Measurements from ENCODE around the gene BCAS1.

Gene BCAS1

GRCh38 chr20:54038961-54039360, 31.4 kb downstream of the BCAS1 start:
- no peak overlapping the region for H3K4me3 ChIP-seq (ENCODE audit: low read depth, low read length)
- no peak for TF ChIP-seq CTCF (IDR thresholded peaks at IDR 0.05; ENCODE audit: control insufficient read depth, extremely low read depth, insufficient read depth)

GRCh38 chr20:54037525-54037924, 32.9 kb downstream of the BCAS1 start:
- no peak for DNase-seq (ENCODE audit: low read depth)
- no peak overlapping the region for H3K4me3 ChIP-seq (ENCODE audit: low read depth, low read length)
- TF ChIP-seq CTCF (IDR thresholded peaks at IDR 0.05; ENCODE audit: control insufficient read depth, extremely low read depth, insufficient read depth), result no peak

More at GRCh38 chr20:54038961-54039360, 31.4 kb downstream of the BCAS1 start:
- DNase-seq (ENCODE audit: low read depth), result no peak

DNA sequence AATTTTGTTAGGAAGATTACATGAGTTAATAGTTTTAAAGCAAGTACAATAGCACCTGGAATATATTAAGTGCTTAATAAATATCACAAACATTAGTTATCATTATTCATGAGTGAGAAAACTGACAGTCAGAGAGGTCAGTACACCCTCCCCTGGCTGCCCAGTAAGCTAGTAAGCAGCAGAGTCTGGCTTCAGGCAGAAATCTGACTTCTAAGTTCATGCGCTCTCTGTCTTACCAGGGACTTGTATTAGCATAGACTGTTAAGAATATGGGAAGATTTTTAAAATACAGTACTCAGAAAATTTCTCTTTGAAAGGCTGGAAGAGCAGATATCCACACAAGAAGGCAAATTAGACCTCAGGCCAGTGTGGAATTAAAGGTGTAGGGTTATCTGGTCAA, 40.8 kb downstream of the BCAS1 start:
- H3K4me3 ChIP-seq (ENCODE audit: low read depth, low read length), result no peak overlapping the region
- TF ChIP-seq CTCF (IDR thresholded peaks at IDR 0.05; ENCODE audit: control insufficient read depth, extremely low read depth, insufficient read depth), result no peak
- DNase-seq (ENCODE audit: low read depth), result no peak

DNA sequence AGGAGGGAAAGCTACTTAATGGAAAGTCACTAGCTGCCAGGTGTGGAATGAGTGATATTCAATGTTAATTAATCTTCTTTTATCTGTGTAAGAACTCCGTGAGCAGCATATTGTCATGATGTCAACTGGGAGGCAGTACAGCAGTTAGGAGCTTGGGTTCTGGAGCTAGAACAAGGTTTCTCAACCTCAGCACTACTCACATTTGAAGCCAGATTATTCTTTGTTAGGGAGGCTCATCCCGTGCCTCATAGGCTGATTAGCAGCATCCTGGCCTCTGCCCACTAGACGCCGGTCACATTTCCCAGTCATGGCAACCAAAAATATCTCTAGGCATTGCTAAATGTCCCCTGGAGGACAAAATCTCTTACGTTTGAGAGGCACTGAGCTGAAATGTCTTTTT, 41.2 kb downstream of the BCAS1 start:
- no peak for DNase-seq (ENCODE audit: low read depth)
- TF ChIP-seq CTCF (IDR thresholded peaks at IDR 0.05; ENCODE audit: control insufficient read depth, extremely low read depth, insufficient read depth), result no peak
- H3K4me3 ChIP-seq (ENCODE audit: low read depth, low read length), result no peak overlapping the region

DNA sequence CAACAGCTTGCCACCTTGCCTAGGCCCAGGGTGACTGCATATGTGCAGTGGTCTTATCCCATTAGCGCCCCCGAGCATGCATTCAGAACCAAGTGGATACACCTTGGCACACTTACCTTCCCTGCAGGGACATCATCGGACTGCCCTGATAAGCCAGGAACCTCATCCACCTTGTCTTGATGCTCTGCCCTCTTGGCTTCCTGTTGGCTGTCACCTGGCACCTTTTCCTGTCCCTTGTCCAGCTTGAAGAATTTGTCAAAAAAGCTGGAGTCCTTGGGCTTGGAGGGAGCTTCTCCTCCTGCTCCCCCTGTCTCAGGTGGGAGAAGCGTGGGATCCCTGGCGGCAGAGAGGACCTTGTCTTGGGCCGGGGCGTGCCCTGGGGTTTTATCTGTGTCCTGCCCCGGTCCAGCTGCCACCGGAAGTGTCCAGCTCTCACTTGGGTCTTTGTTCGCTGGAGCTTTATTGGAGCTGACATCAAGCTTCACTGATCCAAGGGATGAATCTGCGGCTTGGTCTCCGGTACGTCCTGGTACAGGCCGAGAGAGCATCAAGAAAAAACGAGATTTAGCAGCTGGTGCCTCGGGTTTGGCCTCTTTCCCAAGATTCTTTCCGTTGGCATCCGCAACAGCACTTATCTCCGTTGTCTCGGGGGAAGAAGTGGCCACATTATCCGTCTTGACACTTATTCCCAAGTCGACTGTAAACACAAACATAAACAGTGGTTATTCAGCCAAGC, 42.0 kb downstream of the BCAS1 start:
- TF ChIP-seq CTCF (IDR thresholded peaks at IDR 0.05; ENCODE audit: control insufficient read depth, extremely low read depth, insufficient read depth), result no peak
- H3K4me3 ChIP-seq (ENCODE audit: low read depth, low read length), result no peak overlapping the region
- DNase-seq (ENCODE audit: low read depth), result no peak

GRCh38 chr20:54027704-54028103, 42.7 kb downstream of the BCAS1 start:
- no peak for TF ChIP-seq CTCF (IDR thresholded peaks at IDR 0.05; ENCODE audit: control insufficient read depth, extremely low read depth, insufficient read depth)
- H3K4me3 ChIP-seq (ENCODE audit: low read depth, low read length), result no peak overlapping the region
- no peak for DNase-seq (ENCODE audit: low read depth)
